ENCODE results near the gene ZNF785. TPM values are rescaled to one million over a fixed set of nuclear protein-coding genes. Genes with fewer than 3 reads are reported as not detected.
A peak's percentile ranks its signal among the peaks of the same experiment; 100 is the strongest.

Gene ZNF785
- total and polyA plus RNA-seq, 2 of the 13 experiments (the other 11 are each of a cell fraction or from before 2014, with no cell fraction given), result 0.01 TPM; not detected in 1

- TF ChIP-seq HES4 (CRISPR knock-in tag; IDR thresholded peaks at IDR 0.05; ENCODE audit: borderline replicate concordance) (no peak; the same call in 1 of the 2 replicates), NFE2L2 (IDR thresholded peaks at IDR 0.05; ENCODE audit: low read length) (no peak), SMYD3 (CRISPR knock-in tag; IDR thresholded peaks at IDR 0.05) (peak; percentile 38; the same call in 1 of the 2 replicates), ATF6 (CRISPR knock-in tag; conservative IDR thresholded peaks at IDR 0.05) (no peak), ZNF513 (CRISPR knock-in tag; conservative IDR thresholded peaks at IDR 0.05) (no peak), SIX1 (CRISPR knock-in tag; IDR thresholded peaks at IDR 0.05; ENCODE audit: borderline replicate concordance) (peak; percentile 44; the same call in 1 of the 2 replicates), ZNF530 (CRISPR knock-in tag; IDR thresholded peaks at IDR 0.05; ENCODE audit: low read depth) (no peak), GRHL1 (CRISPR knock-in tag; conservative IDR thresholded peaks at IDR 0.05) (no peak), ZGPAT (CRISPR knock-in tag; IDR thresholded peaks at IDR 0.05) (peak; percentile 96), IRX3 (CRISPR knock-in tag; IDR thresholded peaks at IDR 0.05; ENCODE audit: borderline replicate concordance, low read depth) (peak; percentile 87), ZNF557 (CRISPR knock-in tag; IDR thresholded peaks at IDR 0.05) (no peak), ZNF318 (CRISPR knock-in tag; IDR thresholded peaks at IDR 0.05) (no peak), ZSCAN21 (CRISPR knock-in tag; IDR thresholded peaks at IDR 0.05; ENCODE audit: borderline replicate concordance) (peak; percentile 16; the same call in 1 of the 2 replicates)
Observed at GRCh38 chr16:30534368-30535105, 51.0 kb downstream of the ZNF785 start, which contains the start of gene ZNF747 (continued).
